NCI-H1417 (cell line): Measurements from ENCODE around the gene UBR4.

ENCODE experiments used
- DNase-seq, 3 experiments: peaks; one replicate each; lab custom pipeline; 2025; lab: John Stamatoyannopoulos, UW

The UBR4 gene

GRCh38 chr1:19138958-19139581 is 71.0 kb downstream of the UBR4 start:
- DNase-seq: no peak

DNA sequence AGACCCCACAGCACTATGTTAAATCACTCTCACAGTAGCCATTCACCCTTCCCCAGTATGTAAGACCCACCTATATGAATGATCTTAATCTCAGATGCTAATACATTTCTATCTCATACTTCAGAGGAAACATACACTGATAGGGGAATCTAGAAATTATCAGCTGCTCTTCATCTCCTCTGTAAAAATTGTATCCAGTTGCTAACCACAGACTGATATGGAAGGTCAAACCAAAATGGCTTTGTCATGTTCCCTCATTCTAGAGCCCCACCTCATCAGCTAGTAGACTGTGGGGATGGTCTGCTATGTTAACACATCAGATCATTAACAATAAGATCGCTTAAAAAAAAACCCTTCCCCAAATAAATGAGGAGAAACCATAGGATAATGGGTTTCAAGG is 71.7 kb downstream of the UBR4 start:
- DNase-seq: no peak

DNA sequence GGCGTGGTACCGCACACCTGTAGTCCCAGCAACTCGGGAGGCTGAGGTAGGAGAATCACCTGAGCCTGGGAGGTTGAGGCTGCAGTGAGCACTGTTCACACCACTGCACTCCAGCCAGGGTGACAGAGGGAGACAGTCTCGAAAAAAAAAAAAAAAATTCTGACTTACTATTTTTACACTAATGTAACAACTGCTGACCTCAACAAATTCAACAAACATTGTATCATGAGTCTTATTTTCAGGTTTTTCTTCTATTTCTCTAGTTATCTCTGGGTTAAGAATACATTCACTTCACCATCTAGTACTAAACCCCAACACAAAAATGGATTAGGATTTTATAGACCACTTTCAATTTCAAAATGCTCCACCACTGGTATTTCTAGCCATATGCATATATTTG is 72.9 kb downstream of the UBR4 start:
- no peak for DNase-seq

- no peak for DNase-seq
These were observed 76.7 kb downstream of the UBR4 start for GRCh38 chr1:19133360-19133759.

DNA sequence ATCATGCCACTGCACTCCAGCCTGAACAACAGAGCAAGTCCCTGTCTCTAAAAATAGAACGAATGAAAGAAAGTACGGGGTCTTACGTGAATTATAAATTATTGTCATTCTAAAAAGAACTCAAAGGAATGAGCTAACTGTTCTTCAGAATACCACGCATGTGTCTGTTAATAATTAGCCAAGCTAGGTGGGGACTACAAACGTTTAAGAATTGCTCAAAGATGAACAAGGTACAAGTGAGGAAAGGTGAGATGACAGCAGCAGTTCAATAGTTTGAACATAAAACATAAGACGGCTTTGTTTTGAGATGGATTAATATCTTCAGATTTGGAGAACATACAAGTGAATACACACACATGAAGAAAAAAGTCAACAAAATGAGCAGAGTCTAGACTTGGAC is 79.6 kb downstream of the UBR4 start:
- DNase-seq: no peak

GRCh38 chr1:19128968-19129514 is 81.0 kb downstream of the UBR4 start:
- no peak for DNase-seq

DNA sequence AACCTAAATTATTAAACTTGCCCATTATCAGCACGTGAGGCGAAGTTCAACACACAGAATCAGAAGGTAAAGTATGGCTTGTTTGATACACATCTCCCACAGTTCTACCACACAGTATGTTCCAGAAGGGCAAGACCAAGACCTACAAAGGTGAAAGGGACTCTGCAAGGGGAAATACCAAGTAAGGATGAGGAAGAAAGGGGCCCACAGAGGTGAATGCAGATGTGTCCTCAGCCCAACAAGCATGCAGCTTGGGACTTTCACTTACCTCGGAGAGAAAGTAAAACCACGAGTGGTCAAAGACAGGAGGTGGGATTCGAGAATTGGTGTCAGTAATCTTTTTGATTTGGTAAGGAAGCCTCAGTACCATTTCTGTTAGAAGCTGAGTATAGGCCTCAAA is 85.8 kb downstream of the UBR4 start:
- no peak for DNase-seq

DNA sequence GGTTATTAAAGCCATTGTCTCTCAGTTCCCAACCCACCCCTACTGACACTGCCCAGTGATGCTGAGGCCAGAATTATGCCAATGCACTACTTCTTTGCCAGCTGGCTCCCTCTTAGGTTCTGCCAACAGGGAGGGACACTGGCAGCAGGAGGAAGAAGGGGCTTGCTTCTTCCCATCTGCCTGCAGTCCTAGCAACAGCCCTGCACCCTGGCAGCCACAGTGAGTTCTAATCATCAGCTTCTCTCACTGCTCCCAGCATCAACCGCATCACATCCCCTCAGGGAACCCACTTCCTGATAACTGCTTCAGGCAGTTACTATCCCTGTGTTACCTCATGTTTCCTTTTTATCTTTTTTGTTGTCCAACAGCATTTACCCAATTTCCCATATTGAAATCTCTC is 86.2 kb downstream of the UBR4 start:
- no peak for DNase-seq

- no peak for DNase-seq
These were observed 87.4 kb downstream of the UBR4 start for GRCh38 chr1:19122668-19123067.

DNA sequence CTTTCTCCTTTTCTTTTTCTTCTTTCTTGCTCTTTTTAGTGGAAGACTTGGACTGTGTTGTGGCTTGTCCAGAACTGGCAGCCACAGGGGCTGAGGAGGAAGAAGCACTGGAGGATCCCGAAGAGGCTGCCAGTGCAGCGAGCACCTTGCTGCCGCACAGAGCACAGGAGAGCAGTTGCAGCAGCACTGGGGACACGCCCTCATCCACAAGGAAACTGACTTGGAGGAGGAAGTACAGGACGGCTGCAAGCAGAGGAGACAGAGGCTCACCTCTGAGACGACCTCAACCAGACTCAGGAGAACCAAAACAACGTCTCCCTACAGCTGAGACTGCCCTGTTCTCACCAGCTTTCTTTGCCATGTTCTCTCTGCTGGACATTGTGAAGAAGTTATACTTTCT is 88.9 kb downstream of the UBR4 start:
- DNase-seq: no peak

GRCh38 chr1:19120070-19120469 is 90.0 kb downstream of the UBR4 start:
- no peak for DNase-seq

DNA sequence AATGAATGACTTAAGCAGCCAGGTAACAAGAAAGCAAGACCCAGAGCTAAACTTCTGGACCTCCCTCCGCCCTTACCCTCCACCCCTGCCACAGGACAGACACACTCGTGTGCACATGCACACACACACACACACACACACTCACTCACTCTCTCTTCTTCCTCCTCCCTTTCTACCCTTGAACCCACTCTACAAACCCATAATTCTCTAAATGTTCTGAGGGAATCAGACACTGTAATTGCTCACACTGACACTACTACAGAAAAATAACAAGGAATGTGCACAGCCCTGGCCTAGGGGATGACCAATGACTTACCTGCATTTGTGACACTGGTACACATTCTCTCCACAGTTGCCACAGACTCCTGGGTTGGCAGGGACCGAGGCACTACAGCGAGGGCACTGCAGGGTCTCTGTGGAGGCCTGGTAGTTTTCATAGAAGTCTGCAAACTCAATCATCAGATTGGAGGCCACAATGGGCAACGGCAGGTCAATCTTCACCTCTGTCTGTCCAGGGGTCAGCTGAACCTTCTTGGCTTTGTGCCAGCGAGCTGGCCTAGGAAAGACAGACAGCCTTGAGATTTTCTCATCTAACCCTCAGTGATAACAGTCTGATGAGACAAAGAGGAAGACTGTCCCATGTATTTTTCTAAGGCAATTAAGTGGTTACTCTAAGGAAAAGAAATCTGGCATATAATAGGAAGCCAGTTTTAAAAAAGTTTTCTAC is 94.8 kb downstream of the UBR4 start:
- peak in 1 of 3 experiments; percentile 2 for DNase-seq

DNA sequence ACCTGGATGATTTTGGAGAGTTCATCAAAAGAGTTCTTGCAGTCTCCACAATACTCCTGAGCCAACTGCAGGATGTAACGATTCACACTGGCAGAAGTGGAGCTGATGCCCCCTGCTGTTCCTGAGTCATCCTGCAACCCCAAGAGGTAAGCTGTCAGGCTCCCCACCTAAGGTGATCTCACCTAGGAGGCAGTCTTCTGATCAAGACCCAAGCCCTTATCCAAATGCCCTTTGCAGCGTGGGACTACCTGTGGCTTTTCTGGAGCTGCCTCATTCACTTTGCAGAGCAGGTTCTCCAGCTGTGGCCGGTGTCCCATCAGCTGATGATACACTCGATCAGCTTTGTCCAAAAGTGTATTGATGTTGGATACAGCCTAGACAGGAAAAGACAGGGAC is 96.4 kb downstream of the UBR4 start:
- peak in 2 of 3 experiments; percentile 0 to 2 for DNase-seq

- DNase-seq: no peak
These were observed 97.0 kb downstream of the UBR4 start for GRCh38 chr1:19112891-19113696.

GRCh38 chr1:19110257-19110927 is 99.7 kb downstream of the UBR4 start:
- no peak for DNase-seq

DNA sequence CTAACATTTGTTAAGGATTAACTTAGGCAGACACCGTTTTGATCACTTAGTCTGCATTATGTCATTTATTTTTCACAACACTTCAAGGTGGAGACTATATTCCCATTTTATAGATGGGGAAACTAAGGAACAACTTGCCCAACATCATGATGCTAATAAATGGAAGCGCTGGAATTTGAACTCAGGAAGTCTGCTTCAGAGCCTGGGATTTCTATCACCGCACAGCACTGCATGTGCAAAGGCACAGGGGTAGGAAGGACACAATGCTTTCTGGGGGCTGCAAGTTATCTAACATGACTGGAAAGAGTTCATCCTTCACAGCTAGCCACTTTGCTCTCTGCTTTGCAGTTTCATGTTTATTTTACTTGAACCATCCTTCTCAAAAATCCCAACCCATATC is 100.5 kb downstream of the UBR4 start:
- no peak for DNase-seq

DNA sequence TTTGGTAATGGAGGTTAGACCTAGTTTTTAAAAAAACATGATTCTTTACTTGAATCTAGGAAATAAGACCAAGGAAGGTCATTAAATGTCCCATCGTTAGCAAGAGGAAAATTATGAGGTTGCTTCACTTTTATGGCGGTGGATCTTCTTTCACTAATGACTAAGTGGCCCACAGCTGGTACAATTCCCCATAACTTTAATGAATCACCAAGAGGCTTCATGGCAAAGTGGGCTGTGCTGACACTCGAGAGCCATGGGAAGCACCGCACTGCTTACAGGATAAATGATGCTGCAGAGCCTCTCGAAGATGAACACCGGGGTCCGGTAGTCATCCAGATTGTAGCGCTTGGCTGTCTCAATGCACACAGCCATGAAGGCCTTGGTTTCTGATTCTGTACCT is 108.8 kb downstream of the UBR4 start:
- DNase-seq: no peak

- no peak for DNase-seq
These were observed 110.0 kb downstream of the UBR4 start for GRCh38 chr1:19100028-19100427.

DNA sequence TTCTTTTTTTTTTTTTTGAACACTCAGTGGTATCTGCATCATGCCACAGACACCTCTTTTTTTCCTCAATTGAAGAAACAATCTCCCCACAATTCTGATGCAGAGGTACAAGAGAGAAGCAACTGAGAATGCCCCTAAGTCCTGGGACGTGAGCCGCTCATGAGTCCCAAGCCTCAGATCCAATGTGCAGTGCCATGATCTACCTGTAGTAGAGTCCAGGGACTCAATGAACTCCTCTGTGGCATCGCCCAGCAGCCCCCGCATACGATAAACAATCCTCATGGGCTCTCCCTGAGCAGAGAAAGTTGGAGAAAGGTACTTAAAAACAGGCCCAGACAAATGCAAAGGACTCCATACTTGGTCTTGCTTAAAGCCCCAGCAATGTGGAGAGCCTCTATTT is 113.1 kb downstream of the UBR4 start:
- no peak for DNase-seq

DNA sequence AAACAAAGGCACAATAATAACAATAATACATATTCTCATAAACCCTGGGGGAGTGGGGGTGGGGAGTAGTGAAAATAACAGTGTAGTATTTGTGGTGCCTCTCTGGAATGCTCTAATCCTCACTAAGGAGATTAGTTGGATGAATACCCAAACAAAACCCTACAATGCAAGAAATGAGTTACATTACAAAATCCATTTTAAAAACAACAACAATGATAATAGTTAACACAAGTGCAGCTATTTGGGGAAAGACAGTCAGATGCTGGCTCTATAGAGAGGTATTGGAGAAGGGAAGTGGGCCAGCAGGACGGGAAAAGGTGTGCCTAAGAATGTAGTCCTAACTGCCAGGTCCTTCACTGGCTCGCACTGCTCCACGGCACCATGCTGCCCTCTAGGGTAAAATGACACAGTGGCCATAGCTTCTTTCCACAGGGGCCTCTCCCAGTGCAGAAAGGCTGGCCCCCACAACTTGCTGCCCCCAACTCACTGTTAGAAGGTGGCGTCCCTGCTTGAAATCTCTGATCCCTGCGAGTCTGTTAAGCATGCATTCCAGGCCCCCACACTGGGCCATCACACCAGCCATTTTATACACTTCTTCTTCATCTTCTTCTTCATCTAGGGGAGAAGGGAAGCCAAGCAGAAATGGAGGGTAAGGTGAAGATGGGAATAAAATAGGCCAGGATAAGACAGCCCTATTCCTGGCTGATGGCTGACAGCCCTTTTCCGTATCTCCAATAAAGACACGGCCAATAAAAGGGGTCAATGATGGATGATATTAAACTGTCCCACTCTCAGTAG is 113.8 kb downstream of the UBR4 start:
- DNase-seq: peak in 2 of 3 experiments; percentile 5 to 8

DNA sequence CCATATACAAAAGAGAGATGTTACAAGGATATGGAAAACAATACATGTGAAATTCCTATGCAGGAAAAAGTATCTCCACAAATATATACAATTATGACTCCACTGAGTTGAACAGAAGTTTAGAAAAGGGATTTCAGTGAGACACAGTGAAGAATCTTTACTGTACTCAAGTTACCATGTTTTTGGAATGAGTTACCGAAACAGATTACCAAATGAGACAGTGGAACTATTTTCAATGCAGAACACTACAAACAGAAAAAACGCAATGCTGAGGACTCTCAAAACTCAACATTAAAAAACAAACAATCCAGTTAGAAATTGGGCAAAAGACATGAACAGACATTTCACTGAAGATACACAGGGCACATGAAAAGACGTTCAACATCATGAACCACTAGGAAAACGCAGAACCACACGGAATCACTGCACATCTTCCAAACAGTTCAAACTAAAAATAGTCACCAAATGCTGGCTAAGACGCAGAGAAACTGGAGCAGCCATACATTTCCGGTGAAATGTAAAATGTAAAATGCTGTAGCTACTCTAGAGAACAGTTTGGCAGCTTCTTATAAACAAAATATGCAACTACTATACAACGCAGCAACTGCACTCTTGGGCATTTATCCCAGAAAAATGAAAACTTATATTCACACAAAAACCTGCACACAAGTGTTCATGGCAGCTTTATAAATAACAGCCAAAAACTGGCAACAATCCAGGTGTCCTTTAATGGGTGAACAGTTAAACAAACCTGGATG is 118.7 kb downstream of the UBR4 start:
- no peak for DNase-seq
